ENCODE measurements around the gene KRTAP23-1.

The KRTAP23-1 gene, protein sequence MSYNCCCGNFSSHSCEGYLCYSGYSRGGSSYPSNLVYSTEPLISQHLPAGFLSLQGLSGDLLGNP

DNA sequence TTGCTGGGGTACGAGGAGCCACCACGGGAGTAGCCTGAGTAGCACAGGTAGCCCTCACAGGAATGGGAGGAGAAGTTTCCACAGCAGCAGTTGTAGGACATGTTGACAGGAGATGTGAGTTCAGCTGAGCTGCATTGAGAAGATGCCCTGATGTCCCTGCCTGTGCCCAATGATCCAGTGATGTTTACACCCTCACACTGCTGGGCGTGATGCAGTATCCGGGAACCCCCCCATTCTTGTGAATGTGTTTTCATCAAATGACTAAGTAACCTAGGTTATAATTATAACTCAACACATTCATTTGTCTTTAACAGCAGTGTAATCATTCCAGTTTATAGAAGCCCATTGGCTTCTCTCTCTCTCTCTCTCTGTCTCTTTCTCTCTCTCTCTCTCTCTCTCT, at the start of gene KRTAP23-1:
Gene KRTAP23-1 (minus strand): TSS at position 101 of the 400 bp plus-strand sequence. CDS start 0 bp downstream, at position 101.
- no peak for DNase-seq

DNA sequence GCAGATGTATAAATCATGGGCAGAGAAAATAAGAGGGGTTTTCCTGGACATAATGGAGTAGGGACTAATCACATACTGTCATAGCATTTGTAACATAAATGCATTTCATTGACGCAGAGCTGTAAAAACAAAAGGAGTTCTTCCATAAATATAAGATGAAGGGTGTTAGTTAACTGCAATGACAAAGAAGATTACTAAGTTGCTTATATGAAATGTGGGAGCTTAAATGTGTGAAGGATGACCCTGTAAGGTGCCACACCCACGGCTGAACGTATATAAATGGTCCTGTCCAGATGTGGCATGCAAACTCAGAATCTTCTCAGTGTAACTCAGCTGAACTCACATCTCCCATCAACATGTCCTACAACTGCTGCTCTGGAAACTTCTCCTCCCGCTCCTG, 47.3 kb upstream of the KRTAP23-1 start, which contains the start of gene KRTAP13-1:
Gene KRTAP13-1 (plus strand): TSS at position 301 of the 400 bp plus-strand sequence. CDS start 56 bp downstream, at position 357.
- no peak for DNase-seq

DNA sequence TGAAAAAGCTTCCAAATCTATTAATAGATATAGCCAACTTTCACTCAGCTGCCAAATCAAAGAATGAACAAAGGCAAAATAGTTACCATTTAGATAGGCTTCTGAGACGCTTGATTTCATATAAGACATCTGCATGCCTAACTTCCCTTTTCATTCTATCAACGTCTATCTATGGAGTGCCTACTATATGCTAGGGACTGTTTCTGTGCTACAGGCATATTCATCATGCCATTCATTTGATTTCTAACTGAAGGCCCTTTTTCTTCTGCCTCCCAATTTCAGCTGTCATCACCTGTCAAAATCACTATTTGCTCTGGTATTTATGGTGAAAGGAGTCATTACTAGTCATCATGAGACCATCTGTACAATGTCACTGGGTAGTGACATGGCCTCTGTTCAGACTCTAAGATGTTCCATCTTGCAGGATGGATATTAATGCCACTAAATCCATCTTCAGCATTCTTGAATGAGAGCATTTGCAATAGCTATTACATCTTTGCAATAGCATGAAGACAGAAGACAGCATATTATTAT, 43.2 kb upstream of the KRTAP23-1 start:
- no peak for DNase-seq

DNA sequence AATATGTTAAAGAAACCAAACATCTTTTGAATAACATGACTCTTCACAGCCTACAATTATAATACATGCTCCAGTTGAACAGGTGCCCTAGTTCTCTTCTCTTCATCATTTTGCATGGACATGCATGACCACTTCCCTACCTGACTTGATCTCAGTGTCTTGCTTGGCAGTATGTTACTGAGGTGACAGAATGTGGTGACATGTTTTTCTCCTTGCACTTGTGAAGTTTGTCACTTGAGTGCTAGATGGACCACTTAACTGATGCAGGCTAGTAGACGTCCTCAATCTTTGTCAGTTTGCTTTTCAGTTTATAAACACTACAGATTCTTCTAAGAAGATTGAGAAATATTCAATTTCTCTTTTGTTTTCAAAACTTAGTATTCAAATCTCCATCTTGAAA, 33.8 kb upstream of the KRTAP23-1 start:
- no peak for DNase-seq

DNA sequence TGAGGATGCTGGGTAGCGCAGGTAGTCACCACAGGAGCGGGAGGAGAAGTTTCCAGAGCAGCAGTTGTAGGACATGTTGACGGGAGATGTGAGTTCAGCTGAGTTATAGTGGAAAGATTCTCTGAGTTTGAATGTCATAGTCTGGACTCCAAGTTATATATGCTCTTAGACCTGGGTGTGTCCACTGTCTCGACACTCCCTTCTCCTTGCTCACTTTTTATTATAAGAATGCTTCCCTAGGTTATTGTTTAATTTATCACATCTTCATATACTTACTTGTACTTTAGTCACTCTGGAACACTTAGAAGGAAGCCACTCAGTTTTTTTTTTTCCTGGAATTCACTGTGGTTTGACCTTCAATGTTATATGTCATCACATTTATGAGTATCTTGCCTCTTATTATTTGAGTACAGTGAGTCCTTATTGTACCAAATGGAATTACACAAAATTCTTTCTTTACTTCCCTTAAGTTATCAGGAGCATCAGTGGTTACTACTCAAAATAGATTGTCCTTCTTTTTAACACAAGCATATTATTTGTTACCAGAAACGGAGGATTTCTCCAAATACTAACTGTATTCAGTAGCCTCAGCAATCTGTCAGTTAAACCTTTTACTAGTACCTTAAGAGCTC, 23.8 kb upstream of the KRTAP23-1 start, which contains the start of gene KRTAP13-2:
Gene KRTAP13-2 (minus strand): TSS at position 133 of the 632 bp plus-strand sequence. CDS start 58 bp downstream, at position 75.
- no peak for DNase-seq

DNA sequence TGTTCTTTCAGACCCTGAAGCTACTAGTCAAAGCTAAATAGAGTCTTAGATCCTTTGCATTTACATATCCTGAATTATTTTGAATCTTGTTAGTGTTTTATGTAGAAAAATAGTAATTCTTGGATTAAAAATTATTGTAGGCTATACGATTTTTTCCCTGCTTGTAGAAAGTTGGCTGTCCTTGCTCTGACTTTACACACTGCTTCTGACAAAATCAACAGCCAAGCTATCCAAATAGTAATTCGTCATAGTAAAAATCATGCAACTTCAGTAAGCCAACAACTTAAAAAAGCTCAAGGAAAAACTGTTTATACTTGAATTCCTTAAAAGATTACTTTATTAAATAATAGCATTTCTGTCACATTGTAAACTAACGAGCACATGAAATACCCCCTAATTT, 7.5 kb upstream of the KRTAP23-1 start:
- DNase-seq, result no peak

DNA sequence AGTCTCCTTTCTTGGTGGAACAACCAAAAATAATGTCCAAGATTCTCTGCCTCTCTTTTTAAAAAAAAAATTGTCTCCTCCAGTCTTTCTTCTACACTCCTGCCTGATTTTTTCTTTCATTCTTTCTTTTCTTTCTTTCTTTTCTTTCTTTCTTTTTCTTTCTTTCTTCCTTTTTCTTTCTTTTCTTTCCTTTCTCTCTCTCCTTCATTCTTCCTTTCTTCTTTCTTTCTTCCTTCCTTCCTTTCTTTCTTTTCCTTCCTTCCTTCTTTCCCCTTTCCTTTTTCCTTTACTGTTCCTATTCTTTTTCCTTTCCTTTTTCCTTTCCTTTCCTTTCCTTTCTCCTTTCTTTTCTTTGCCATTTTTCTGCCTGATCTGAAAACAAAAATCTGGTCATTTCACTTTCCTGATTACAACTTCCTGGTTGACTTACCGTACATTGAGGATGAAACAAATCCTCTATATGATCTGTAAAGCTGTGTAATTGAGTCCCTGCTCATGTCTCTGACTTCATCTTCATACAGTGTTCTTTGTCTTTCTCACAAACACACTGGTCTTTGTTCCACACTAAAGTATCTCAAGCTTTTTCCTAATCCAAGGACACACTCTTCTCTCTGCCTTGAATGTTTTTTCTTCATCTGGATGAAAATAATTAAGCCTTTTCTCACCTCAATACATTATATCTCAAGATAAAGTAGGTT, 6.1 kb upstream of the KRTAP23-1 start:
- no peak for DNase-seq

DNA sequence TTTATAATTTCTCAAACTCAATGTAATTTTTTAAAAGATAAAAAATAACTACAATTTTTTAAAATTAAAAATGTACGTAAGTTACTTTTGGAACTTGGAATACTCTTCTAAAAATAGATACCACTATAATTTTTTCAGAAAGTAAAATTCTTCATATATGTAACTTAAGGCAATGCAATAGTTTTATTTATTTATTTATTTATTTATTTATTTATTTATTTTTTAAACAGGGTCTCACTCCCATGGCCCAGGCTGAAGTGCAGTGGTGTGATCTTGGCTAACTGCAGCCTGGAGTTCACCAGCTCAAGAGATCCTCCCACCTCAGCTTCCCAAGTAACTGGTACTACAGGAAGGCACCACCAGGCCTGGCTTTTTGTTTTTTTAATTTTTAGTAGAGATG, 3.1 kb upstream of the KRTAP23-1 start:
- no peak for DNase-seq

DNA sequence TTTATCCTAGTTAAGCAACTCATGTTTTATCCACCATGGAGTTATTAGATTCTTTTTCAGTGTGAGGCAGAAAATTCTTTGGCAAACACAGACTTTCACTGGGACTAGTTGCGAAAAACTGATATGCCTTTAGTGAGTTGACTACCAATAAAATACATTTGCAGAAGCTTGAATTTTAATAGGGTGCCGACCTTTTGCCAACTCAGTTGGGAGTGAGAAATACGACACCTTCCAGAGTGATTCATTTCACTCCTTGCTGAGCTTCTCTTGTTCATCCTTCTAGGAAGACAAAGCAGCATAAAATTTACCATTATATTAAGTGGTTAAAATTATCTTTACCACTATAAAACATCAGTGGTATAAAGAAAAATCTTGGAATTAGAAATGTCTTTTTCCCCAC, 1.2 kb upstream of the KRTAP23-1 start:
- DNase-seq, result no peak

DNA sequence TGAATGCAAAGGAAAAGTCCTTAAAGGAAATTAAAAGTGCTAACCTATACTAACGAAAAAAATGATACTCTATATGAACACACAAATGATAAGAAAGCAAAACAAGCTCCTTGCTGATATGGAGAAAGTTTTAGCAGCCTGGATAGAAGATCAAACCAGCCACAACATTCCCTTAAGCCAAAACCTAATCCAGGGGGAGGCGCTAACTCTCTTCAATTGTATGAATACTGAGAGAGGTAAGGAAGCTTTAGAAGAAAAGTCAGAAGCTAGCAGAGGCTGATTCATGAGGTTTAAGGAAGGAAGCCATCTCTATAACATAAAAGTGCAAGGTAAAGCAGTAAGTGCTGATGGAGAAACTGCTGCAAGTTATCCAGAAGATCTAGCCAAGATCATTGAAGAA, 3.4 kb downstream of the KRTAP23-1 start:
- no peak for DNase-seq

DNA sequence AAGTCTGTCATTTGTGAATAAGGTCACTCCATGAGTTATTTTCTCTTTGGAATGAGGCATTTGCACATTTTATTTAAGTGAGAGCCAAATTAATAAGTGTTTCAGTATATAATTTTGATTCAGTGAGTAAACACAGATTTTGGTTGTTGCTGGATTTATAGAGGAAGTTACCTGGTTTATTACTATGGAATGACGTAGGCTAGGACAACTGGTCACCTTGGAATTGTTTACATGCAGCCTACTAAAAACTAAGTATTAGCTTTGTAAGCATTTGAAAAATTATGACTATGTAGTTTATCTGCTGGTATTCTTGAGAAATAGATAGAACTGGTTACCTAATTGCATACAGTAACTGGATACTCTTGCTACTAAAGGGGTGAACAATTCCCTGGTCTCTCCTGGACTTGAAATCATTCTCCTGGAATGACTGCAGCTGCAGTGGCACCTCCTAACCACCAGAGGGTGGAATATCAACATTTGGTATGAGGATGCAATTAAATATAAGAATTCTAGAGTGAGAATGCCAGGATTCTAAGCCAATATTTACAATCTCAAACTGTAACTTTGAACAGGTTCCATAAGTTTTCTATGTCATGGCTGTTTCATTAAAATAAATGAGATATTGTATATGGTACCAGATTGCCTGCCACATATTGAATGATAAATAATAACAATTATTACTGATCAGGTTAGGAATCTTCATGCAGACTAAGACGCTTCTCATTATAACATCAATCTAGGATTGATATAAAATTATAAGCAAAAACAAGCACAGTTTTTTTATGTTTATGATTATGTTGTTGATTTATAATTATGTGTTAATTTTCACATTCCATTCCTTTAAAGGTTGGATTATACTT, 7.5 kb downstream of the KRTAP23-1 start:
- DNase-seq, result no peak

DNA sequence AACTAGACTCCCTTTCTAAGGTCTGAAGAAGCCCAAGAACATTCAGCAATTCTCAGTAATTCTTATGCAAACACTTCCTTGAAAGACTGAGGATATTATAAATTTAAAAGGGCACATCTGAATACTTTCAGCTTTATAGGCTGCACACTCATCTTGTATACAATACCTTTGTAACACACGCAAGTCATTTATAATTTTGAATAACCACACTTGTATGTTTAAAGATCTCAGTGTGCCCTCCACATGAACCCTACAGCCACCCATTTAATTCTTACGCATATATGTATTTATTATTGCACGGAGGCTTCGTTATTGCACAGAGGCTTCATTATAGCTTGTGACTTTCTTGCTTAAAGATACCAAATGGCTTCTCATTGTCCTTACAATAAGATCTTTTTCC, 9.7 kb downstream of the KRTAP23-1 start:
- DNase-seq, result no peak

DNA sequence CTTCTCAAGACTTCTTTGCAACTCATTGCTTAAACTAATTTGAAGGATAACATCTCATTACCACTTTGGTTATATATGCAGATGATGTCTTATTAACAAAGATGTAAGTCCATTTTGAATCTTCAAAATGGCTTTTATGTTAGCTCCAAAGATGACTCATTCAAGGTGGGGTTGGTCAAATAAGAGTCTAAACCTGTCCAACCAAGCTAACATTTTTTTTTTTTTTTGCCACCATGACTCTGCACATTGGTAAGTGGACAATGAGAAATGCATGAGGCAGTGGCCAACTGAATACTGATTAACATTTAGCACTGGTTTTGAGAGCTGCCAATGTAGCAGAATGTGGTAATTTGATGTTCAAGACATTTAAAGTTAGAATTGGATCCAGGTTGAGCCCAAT, 10.6 kb downstream of the KRTAP23-1 start:
- DNase-seq, result no peak

DNA sequence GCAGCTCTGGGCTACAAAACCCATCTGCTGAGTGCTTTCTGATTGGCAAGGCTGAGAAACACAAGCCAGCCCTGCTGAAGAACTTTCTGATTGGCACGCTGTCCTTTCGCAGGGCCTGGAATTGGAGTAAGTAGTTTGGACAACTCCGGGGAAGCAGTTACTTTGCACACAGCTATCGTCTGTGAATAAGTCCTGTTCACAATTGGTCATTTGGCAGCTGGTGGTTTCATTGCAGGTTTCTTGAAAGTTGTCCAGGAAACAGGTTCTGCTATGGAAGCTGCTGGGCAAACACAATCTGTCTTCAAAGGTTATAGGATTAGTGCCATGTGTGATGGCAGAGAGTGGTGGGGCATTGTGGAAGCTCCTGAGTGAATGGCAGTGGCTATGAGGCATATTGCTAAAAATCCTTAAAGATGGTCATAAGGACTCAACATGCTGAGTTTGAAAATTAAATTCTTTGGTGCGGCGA, 11.1 kb downstream of the KRTAP23-1 start, which contains the start of gene KRTAP27-1:
Gene KRTAP27-1 (minus strand): TSS at position 419 of the 469 bp plus-strand sequence. CDS start 26 bp downstream, at position 393.
- no peak for DNase-seq

DNA sequence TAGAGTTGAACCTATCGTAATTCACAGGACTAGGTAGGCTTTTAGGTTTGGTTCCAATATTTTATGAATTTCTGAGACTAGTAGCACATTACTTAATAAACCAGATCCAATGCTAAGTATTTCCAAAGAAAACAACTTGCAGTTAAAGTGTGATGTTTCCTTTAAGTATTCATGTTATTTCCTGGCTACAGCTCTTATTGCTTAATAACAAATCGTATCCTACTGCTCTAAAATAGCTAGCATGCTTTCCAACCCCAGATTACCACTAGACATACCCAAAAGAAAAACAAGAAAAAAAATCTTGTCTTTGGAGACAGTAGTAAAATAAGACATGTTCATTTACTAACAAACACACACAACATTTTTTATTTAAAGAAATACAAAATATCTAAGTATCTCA, 11.8 kb downstream of the KRTAP23-1 start:
- no peak for DNase-seq

DNA sequence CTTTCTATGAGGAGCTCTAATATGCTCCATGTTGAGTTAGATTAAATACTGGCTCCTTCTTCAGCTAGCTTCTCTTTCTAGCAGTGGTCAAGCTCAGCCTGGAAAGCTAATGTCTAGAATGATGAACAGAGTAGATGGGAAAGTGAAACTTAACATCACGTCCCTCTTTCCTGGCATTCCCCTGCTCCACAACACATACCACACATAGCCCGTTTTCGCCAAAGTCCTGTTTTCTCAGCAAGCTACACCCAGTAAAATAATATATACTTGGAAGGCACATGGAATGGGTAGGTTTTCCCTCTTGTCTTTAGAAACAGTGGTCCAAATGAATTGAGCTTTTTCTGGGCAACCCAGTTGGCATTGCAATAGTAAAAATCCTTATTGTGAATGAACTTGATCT, 14.7 kb downstream of the KRTAP23-1 start:
- no peak for DNase-seq

DNA sequence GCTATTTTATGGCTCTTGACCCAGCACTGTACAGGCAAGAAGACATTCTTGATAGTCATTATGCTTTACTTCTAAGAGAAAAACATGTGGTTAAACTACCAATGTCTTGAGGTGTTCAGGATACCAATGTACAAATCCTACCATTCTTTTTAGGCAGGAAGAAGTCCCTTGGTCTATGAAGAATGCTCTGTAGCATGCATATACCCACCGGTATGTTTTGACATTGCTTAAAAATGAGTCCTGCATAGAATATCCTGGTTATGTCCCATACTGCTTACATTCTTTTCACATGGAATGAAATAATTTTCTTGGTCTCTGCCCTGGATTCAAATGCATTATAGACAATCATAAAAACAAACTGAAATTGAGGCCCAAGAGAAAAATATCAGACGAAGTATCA, 15.7 kb downstream of the KRTAP23-1 start:
- no peak for DNase-seq

DNA sequence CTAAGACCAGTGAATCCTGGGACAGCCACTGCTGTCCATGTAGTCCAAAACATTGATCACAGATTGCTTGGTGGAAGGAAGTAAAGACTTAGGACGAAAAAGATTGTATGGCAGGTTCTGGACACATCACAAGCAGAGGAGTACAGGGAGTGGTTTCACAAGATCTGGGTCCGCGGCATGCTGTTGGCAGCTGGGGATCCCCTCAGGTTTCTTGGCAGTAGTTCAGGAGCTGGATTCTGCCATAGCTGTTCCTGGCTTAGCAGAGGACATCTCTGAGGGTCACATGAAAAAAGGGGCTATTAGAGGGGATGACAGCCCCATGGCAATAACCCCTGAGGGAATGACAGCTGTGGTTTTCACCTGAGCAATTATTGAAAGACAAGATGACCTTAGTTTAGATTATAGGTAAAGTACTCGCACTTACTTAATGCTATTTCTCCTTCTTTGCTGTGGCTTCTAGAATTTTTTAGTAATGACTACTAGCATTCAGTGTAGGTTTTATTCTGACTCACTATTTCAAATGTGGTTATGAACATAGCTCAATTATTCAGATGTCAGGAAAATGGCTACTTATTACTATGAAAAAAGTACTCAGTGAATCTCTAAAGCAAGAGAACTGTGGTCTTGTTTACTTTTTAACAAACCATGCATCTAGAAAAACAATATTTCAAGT, 19.1 kb downstream of the KRTAP23-1 start:
- DNase-seq, result no peak

DNA sequence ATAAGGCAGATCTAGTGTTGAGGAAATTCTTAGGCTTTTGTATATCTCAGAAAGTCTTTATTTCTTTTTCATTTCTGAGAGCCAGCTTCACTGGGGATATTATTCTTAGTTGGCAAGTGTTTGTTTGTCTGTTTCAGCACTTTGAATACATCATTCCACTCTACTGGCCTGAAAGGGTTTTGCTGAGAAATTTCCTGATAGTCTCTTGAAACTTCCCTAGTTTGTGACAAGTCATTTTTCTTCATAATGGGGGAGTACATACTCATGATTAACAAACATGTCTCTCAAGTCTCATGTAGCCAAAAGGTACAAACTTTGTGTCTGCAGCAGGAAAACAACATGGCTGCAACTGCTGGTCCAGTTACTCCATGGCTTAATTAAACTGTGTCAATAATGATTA, 22.0 kb downstream of the KRTAP23-1 start:
- no peak for DNase-seq

DNA sequence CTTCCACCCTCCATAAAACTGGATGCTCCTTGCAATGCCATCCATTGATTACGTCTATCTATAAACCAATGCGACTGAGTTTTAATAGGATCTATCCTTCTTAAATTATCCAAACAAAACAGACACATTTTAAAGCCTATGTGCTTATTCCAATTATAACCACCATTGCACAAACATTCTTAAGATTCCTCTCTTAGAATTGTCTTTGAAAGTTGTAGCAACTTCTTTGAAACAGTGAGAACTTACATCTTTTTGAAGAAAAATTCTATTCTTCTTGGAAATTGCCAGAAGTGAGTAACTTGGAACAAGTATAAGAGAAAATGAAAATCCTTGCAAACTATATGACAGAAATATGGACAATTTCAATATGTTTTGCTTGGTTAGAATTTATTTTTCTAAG, 28.2 kb downstream of the KRTAP23-1 start, which contains the start of gene KRTAP26-1:
Gene KRTAP26-1 (minus strand): TSS at position 101 of the 400 bp plus-strand sequence. CDS start 280 bp downstream, outside the sequence.
- DNase-seq, result no peak

DNA sequence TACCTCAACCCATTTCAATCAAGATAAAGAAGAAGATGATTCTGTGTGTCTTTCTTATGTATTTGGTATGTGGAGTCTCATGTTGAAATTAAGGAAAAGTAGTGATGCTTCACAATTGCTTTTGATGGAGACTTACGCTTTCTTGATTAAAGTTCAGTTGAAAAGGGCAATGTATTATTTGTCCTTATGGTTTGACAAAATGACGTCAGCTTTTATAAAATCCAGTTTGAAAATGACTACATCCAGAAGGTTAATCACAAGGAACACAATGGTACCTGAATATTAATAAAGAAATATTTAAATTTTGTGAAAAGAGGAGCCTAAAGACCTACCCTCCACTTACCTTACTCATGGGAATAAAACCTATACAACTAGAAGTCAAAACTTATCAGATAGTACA, 32.7 kb downstream of the KRTAP23-1 start:
- no peak for DNase-seq

DNA sequence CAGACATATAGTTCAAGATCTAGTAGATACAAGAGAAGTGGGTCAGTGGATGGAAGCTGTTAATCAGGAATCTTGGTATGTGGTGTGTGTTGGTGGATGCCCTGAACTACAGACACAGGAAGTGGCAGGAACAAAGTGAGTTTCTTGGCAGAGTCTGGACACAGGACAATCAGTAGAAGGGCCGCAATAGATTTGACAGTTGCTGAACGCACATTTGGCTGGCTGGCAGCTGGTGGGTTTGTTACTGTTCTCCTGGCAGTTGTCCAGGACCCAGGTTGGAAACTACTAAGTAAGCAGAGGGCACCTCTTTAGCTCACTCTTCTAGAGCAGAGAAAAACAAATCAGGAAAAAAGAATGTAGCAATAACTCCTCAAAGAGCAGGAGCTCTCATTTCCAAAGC, 41.5 kb downstream of the KRTAP23-1 start:
- no peak for DNase-seq
